Stimulated activated CD8-positive, alpha-beta memory T cell treated with anti-CD3 and anti-CD28 coated beads, Interleukin-4, amount 100 ng/mL, for 24 hours (primary cell): Measurements from ENCODE around the gene PRPSAP1.
"Not testable (repeated sequence)": the region's sequence is repeated elsewhere in the genome, so short reads cannot be mapped to it uniquely, and the experiment has no call there.

Source experiments
- DNase-seq: peaks from one replicate; pipeline ENCODE4 v3.0.0-alpha.2; 2020; ENCODE audit warnings: low read depth

PRPSAP1 gene

GRCh38 chr17:76359375-76359774, 5.7 kb upstream of the PRPSAP1 start:
- no peak for DNase-seq

GRCh38 chr17:76357597-76358158, 4.0 kb upstream of the PRPSAP1 start:
- no peak for DNase-seq

- no peak for DNase-seq
Observed at GRCh38 chr17:76356803-76357456, 3.2 kb upstream of the PRPSAP1 start.

- no peak for DNase-seq
Observed at GRCh38 chr17:76354747-76355310, 1.1 kb upstream of the PRPSAP1 start.

GRCh38 chr17:76354317-76354729, 607 bp upstream of the PRPSAP1 start:
- no peak for DNase-seq

GRCh38 chr17:76353004-76353598, 615 bp downstream of the PRPSAP1 start:
- no peak for DNase-seq

- DNase-seq = no peak
Observed at GRCh38 chr17:76351526-76352071, 2.1 kb downstream of the PRPSAP1 start.

- no peak for DNase-seq
Observed at GRCh38 chr17:76350463-76350862, 3.3 kb downstream of the PRPSAP1 start.

- DNase-seq = not testable (repeated sequence)
Observed at GRCh38 chr17:76346936-76347335, 6.8 kb downstream of the PRPSAP1 start.

- no peak for DNase-seq
Observed at GRCh38 chr17:76345377-76345974, 8.2 kb downstream of the PRPSAP1 start.

- no peak for DNase-seq
Observed at GRCh38 chr17:76343106-76343505, 10.6 kb downstream of the PRPSAP1 start.

GRCh38 chr17:76341301-76341700, 12.4 kb downstream of the PRPSAP1 start:
- no peak for DNase-seq

- DNase-seq = no peak
Observed at GRCh38 chr17:76337413-76337777, 16.3 kb downstream of the PRPSAP1 start.

- no peak for DNase-seq
Observed at GRCh38 chr17:76336756-76337412, 16.8 kb downstream of the PRPSAP1 start.

- no peak for DNase-seq
Observed at GRCh38 chr17:76335716-76336381, 17.9 kb downstream of the PRPSAP1 start.

GRCh38 chr17:76333673-76334505, 19.8 kb downstream of the PRPSAP1 start:
- no peak for DNase-seq

GRCh38 chr17:76331083-76331482, 22.6 kb downstream of the PRPSAP1 start:
- DNase-seq = no peak

- no peak for DNase-seq
Observed at GRCh38 chr17:76329664-76330063, 24.1 kb downstream of the PRPSAP1 start.

GRCh38 chr17:76327696-76328095, 26.0 kb downstream of the PRPSAP1 start:
- no peak for DNase-seq

- no peak for DNase-seq
Observed at GRCh38 chr17:76326306-76326705, 27.4 kb downstream of the PRPSAP1 start.

- DNase-seq = no peak
Observed at GRCh38 chr17:76318586-76318985, 35.1 kb downstream of the PRPSAP1 start.
